H9 (cell line): ENCODE data around the gene GABRA6. TPM values are rescaled to one million over a fixed set of nuclear protein-coding genes. Genes with fewer than 3 reads are reported as not detected.

Source experiments
- DNase-seq: peaks from one replicate; pipeline ENCODE4 v3.0.0-alpha.2; 2017
- H2AFZ ChIP-seq: one replicate; pipeline ENCODE4 v1.6.1; 2013; ENCODE audit warnings: mild to moderate bottlenecking, low read length, control low read depth, moderate library complexity
- H2AK5ac ChIP-seq: 2 replicates; pipeline ENCODE4 v1.6.1; 2013; ENCODE audit warnings: low read length, control low read depth, mixed read lengths; ENCODE audit not compliant: insufficient read length
- H2BK120ac ChIP-seq: one replicate; pipeline ENCODE4 v1.6.1; 2013; ENCODE audit warnings: low read depth, mild to moderate bottlenecking, low read length, control low read depth, inconsistent platforms; ENCODE audit not compliant: poor library complexity, severe bottlenecking
- H2BK12ac ChIP-seq: 2 replicates; pipeline ENCODE4 v1.6.1; 2013; ENCODE audit warnings: low read length, control low read depth, mixed read lengths, low read depth; ENCODE audit not compliant: insufficient read length
- H2BK15ac ChIP-seq: 2 replicates; pipeline ENCODE4 v1.6.1; 2013; ENCODE audit warnings: low read depth, low read length, control low read depth
- H2BK20ac ChIP-seq: one replicate; pipeline ENCODE4 v1.6.1; 2013; ENCODE audit warnings: low read depth, mild to moderate bottlenecking, low read length, control low read depth, inconsistent platforms; ENCODE audit not compliant: poor library complexity, severe bottlenecking
- H2BK5ac ChIP-seq: 2 replicates; pipeline ENCODE4 v1.6.1; 2013; ENCODE audit warnings: low read length, control low read depth, mixed read lengths; ENCODE audit not compliant: insufficient read length
- H3K14ac ChIP-seq: 2 replicates; pipeline ENCODE4 v1.6.1; 2013; ENCODE audit warnings: low read length, control low read depth; ENCODE audit not compliant: insufficient read depth
- H3K18ac ChIP-seq: 2 replicates; pipeline ENCODE4 v1.6.1; 2013; ENCODE audit warnings: low read depth, mild to moderate bottlenecking, mixed read lengths, low read length, control low read depth; ENCODE audit not compliant: insufficient read length
- H3K23ac ChIP-seq: 2 replicates; pipeline ENCODE4 v1.6.1; 2013; ENCODE audit warnings: low read length, control low read depth, mixed read lengths, low read depth; ENCODE audit not compliant: insufficient read length
- H3K23me2 ChIP-seq: 2 replicates; pipeline ENCODE4 v1.6.1; 2013; ENCODE audit warnings: low read depth, mild to moderate bottlenecking, mixed read lengths, low read length, control low read depth; ENCODE audit not compliant: insufficient read length, poor library complexity, severe bottlenecking
- H3K27ac ChIP-seq: 2 replicates; pipeline ENCODE4 v1.5.1; 2013; ENCODE audit warnings: low read length, control low read depth, mixed read lengths, low read depth; ENCODE audit not compliant: insufficient read length
- H3K27me3 ChIP-seq: 2 replicates; pipeline ENCODE4 v1.6.1; 2013; ENCODE audit warnings: low read length, control low read depth, inconsistent platforms; ENCODE audit not compliant: insufficient read depth
- H3K4ac ChIP-seq: 2 replicates; pipeline ENCODE4 v1.6.1; 2013; ENCODE audit warnings: low read depth, mild to moderate bottlenecking, control low read depth, inconsistent platforms, low read length, moderate library complexity
- H3K4me1 ChIP-seq: 2 replicates; pipeline ENCODE4 v1.6.1; 2013; ENCODE audit warnings: low read length, control low read depth, inconsistent platforms; ENCODE audit not compliant: insufficient read depth
- H3K4me2 ChIP-seq: 2 replicates; pipeline ENCODE4 v1.6.1; 2013; ENCODE audit warnings: low read length, control low read depth, mixed read lengths; ENCODE audit not compliant: insufficient read length, insufficient read depth
- H3K56ac ChIP-seq: 2 replicates; pipeline ENCODE4 v1.6.1; 2013; ENCODE audit warnings: low read depth, mild to moderate bottlenecking, mixed read lengths, low read length, control low read depth; ENCODE audit not compliant: insufficient read length
- H3K79me1 ChIP-seq: 2 replicates; pipeline ENCODE4 v1.6.1; 2013; ENCODE audit warnings: low read depth, mild to moderate bottlenecking, moderate library complexity, low read length, control low read depth, inconsistent platforms; ENCODE audit not compliant: insufficient read depth, poor library complexity, severe bottlenecking
- H3K79me2 ChIP-seq: 2 replicates; pipeline ENCODE4 v1.6.1; 2013; ENCODE audit warnings: low read length, control low read depth, inconsistent platforms; ENCODE audit not compliant: insufficient read depth
- H3K9ac ChIP-seq: 2 replicates; pipeline ENCODE4 v1.6.1; 2013; ENCODE audit warnings: low read length, control low read depth, mixed read lengths; ENCODE audit not compliant: insufficient read length; ENCODE audit errors: extremely low read depth
- H3K9me3 ChIP-seq: one replicate; pipeline ENCODE4 v1.6.1; 2013; ENCODE audit warnings: low read depth, low read length, inconsistent platforms; ENCODE audit not compliant: control insufficient read depth
- H3T11ph ChIP-seq: one replicate; pipeline ENCODE4 v1.6.1; 2013; ENCODE audit warnings: mild to moderate bottlenecking, low read length, control low read depth, inconsistent platforms
- H4K20me1 ChIP-seq: one replicate; pipeline ENCODE4 v1.6.1; 2013; ENCODE audit not compliant: control insufficient read depth, insufficient read length, insufficient read depth
- H4K5ac ChIP-seq: 2 replicates; pipeline ENCODE4 v1.6.1; 2013; ENCODE audit warnings: low read depth, mild to moderate bottlenecking, mixed read lengths, low read length, control low read depth; ENCODE audit not compliant: insufficient read length
- H4K8ac ChIP-seq: replicated peaks from 2 replicates; pipeline ENCODE4 v1.6.1; 2013; ENCODE audit warnings: low read length, control low read depth, mixed read lengths, low read depth; ENCODE audit not compliant: insufficient read length
- H4K91ac ChIP-seq: 2 replicates; pipeline ENCODE4 v1.6.1; 2013; ENCODE audit warnings: low read depth, mild to moderate bottlenecking, moderate library complexity, mixed read lengths, low read length, control low read depth; ENCODE audit not compliant: insufficient read length
- H3K27ac Mint-ChIP-seq, 3 experiments: 2 replicates in 2 of 3; 3 replicates in 1 of 3; pipeline ENCODE4 v1.8.0; 2020 to 2021; ENCODE audit warnings: mixed read lengths in 3 of 3, mild to moderate bottlenecking in 1 of 3, moderate library complexity in 1 of 3
- H3K27me3 Mint-ChIP-seq: 2 replicates; pipeline ENCODE4 v1.8.0; 2021; ENCODE audit warnings: low read depth, mild to moderate bottlenecking, moderate library complexity, mixed read lengths
- H3K36me3 Mint-ChIP-seq, 3 experiments: 2 replicates in 2 of 3; 3 replicates in 1 of 3; pipeline ENCODE4 v1.8.0; 2020 to 2021; ENCODE audit warnings: low read depth in 3 of 3, mixed read lengths in 3 of 3; ENCODE audit not compliant: insufficient read depth in 1 of 3
- H3K4me1 Mint-ChIP-seq, 2 experiments: 2 replicates each; pipeline ENCODE4 v1.8.0; 2020; ENCODE audit warnings: mixed read lengths in 2 of 2
- H3K4me3 Mint-ChIP-seq, 2 experiments: 2 replicates in 1 of 2; 3 replicates in 1 of 2; pipeline ENCODE4 v1.8.0; 2020 to 2021; ENCODE audit warnings: mild to moderate bottlenecking in 2 of 2, mixed read lengths in 2 of 2, moderate library complexity in 1 of 2
- H3K9me3 Mint-ChIP-seq, 2 experiments: 2 replicates in 1 of 2; 3 replicates in 1 of 2; pipeline ENCODE4 v1.8.0; 2020; ENCODE audit warnings: mild to moderate bottlenecking in 2 of 2, mixed read lengths in 2 of 2, moderate library complexity in 1 of 2
- WGBS: extraction: QIAGEN DNeasy Blood & Tissue Kit; methylation state at CpG from one replicate; pipeline ENCODE4 v1.1.7; 2013; ENCODE audit warnings: missing lambda C conversion rate, low lambda C conversion rate, mixed read lengths; ENCODE audit not compliant: insufficient read length; ENCODE audit errors: extremely low coverage; 5-methylcytosine and 5-hydroxymethylcytosine counted together
- total RNA-seq: library from RNA; stranded (reverse); gene quantifications from 2 replicates; pipeline ENCODE4 v1.2.1, GENCODE V29; 2021
- TF ChIP-seq, protein P1 (sequence below): fragments of 200-600 bp; sonication (generic); conservative IDR thresholded peaks from 3 replicates; pipeline ENCODE4 v1.8.0; 2021; ENCODE audit warnings: antibody characterized with exemption, mild to moderate bottlenecking

The GABRA6 gene
- total RNA-seq, 1 experiment from 2014 or later = not detected

DNA sequence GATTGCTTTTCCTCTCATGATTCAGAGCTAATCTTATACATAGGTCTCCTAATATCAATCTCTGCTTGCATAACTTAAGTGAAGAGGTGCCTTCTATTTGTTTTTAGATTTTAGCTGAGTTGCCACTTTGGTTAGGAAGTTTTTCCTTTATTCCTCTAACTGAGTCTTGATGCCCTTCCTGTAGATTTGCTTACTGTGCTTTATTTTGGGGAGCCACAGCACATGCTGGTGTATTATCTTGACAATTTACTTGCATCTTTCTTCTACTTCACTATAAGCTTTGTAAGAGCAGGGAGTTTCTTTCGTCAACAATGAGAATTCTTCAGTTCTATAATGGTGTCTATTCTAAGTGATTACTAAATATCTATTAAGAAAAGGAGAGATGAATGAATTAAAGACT lies 54.9 kb downstream of the GABRA6 start:
- Histone ChIP-seq H2BK20ac (no peak overlapping the region), H2BK5ac (no peak overlapping the region)

More for the DNA sequence above, 54.9 kb downstream of the GABRA6 start:
- no peak overlapping the region for H4K91ac ChIP-seq
- H3K27ac Mint-ChIP-seq = no peak overlapping the region
- H3K23me2 ChIP-seq = no peaks in the 10 kb centered on the region
- no peak overlapping the region for H3K4me3 Mint-ChIP-seq
- no peak overlapping the region for H3K56ac ChIP-seq
- no peaks in the 10 kb centered on the region for H3K79me2 ChIP-seq
- no peaks in the 10 kb centered on the region for H3K9me3 ChIP-seq
- no peaks in the 10 kb centered on the region for H3K9me3 Mint-ChIP-seq
- H3K4ac ChIP-seq = no peak overlapping the region
- no peaks in the 10 kb centered on the region for H3K79me1 ChIP-seq
- H2AK5ac ChIP-seq = no peak overlapping the region
- no peak overlapping the region for H2BK12ac ChIP-seq
- no peak for DNase-seq
- no peak overlapping the region for H2BK120ac ChIP-seq
- no peaks in the 10 kb centered on the region for H3K27me3 ChIP-seq
- no peaks in the 10 kb centered on the region for H3K36me3 Mint-ChIP-seq
- no peak overlapping the region for H2AFZ ChIP-seq
- no peaks in the 10 kb centered on the region for H3K4me1 ChIP-seq
- no peaks in the 10 kb centered on the region for H3K4me1 Mint-ChIP-seq
- no CpG with 5 or more reads among the region's 1 CpG for WGBS
- no peak overlapping the region for H4K8ac ChIP-seq
- no peak overlapping the region for H4K5ac ChIP-seq
- no peaks in the 10 kb centered on the region for H4K20me1 ChIP-seq
- no peak overlapping the region for H3K14ac ChIP-seq
- no peak overlapping the region for H3K23ac ChIP-seq
- no peak overlapping the region for H2BK15ac ChIP-seq
- no peak overlapping the region for H3K27ac ChIP-seq
- H3T11ph ChIP-seq = no peak overlapping the region
- H3K27me3 Mint-ChIP-seq = no peaks in the 10 kb centered on the region
- H3K18ac ChIP-seq = no peak overlapping the region
- TF ChIP-seq, protein P1, sequence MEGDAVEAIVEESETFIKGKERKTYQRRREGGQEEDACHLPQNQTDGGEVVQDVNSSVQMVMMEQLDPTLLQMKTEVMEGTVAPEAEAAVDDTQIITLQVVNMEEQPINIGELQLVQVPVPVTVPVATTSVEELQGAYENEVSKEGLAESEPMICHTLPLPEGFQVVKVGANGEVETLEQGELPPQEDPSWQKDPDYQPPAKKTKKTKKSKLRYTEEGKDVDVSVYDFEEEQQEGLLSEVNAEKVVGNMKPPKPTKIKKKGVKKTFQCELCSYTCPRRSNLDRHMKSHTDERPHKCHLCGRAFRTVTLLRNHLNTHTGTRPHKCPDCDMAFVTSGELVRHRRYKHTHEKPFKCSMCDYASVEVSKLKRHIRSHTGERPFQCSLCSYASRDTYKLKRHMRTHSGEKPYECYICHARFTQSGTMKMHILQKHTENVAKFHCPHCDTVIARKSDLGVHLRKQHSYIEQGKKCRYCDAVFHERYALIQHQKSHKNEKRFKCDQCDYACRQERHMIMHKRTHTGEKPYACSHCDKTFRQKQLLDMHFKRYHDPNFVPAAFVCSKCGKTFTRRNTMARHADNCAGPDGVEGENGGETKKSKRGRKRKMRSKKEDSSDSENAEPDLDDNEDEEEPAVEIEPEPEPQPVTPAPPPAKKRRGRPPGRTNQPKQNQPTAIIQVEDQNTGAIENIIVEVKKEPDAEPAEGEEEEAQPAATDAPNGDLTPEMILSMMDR = no peak
- H3K4me2 ChIP-seq = no peak overlapping the region
- no peak overlapping the region for H3K9ac ChIP-seq
